ENCODE results near the gene HLCS. TPM values are rescaled to one million over a fixed set of nuclear protein-coding genes. Genes with fewer than 3 reads are reported as not detected.

HLCS gene
- total RNA-seq, 1 experiment from 2014 or later = 12.7 TPM

DNA sequence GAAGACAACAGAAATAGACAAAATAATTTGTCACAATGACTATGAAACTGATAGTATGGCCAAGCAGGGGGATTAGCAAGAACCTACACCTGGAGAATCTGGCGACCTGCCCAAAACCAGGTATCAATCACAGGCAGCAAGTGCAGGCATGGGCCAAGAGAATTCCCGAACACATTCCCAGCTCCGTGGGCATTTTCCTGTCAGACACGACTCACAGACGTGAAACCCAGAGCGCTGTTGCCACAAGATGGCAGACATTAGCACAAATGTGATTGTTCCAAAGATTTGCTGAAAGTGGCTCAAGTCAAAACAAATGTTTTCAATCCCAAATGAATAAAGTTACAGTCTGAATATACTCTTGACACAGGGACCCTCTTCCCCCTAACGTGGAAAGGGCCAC, 36.8 kb downstream of the HLCS start:
- H3K36me3 Mint-ChIP-seq (ENCODE audit: insufficient read depth in 1 of 3, low read depth in 3 of 3) = peaks cover 0 to 4% (median 4%) of the 10 kb centered on the region in 3 experiments; a peak in 4 of 7 replicates
- Histone ChIP-seq H2AFZ (ENCODE audit: low read length) (no peak overlapping the region), H3K9me3 (ENCODE audit: control insufficient read depth, low read depth, low read length) (no peaks in the 10 kb centered on the region), H2BK15ac (ENCODE audit: low read depth, low read length) (no peak overlapping the region), H4K20me1 (ENCODE audit: control insufficient read depth, insufficient read depth, insufficient read length) (no peaks in the 10 kb centered on the region), H3K9ac (ENCODE audit: extremely low read depth, insufficient read length, low read length) (no peak overlapping the region), H2BK5ac (ENCODE audit: insufficient read length, low read length) (no peak overlapping the region), H3K56ac (ENCODE audit: insufficient read length, low read depth, low read length) (no peak overlapping the region), H4K91ac (ENCODE audit: insufficient read length, low read depth, low read length) (no peak overlapping the region), H2AK5ac (ENCODE audit: insufficient read length, low read length) (no peak overlapping the region), H3K14ac (ENCODE audit: insufficient read depth, low read length) (no peak overlapping the region), H3K18ac (ENCODE audit: insufficient read length, low read depth, low read length) (no peak overlapping the region), H3K27me3 (ENCODE audit: insufficient read depth, low read length) (no peaks in the 10 kb centered on the region), H3K79me2 (ENCODE audit: insufficient read depth, low read length) (no peaks in the 10 kb centered on the region), H3K23me2 (ENCODE audit: insufficient read length, low read depth, low read length, poor library complexity, severe bottlenecking) (no peaks in the 10 kb centered on the region), H3K4me2 (ENCODE audit: insufficient read depth, insufficient read length, low read length) (no peak overlapping the region), H3K23ac (ENCODE audit: insufficient read length, low read depth, low read length) (no peak overlapping the region), H3K4ac (ENCODE audit: low read depth, low read length) (no peak overlapping the region), H3K79me1 (ENCODE audit: insufficient read depth, low read depth, low read length, poor library complexity, severe bottlenecking) (no peaks in the 10 kb centered on the region), H2BK120ac (ENCODE audit: low read depth, low read length, poor library complexity, severe bottlenecking) (no peak overlapping the region), H3K27ac (ENCODE audit: insufficient read length, low read depth, low read length) (no peak overlapping the region), H3T11ph (ENCODE audit: low read length) (no peak overlapping the region), H4K8ac (replicated peaks; ENCODE audit: insufficient read length, low read depth, low read length) (no peak overlapping the region), H3K4me1 (ENCODE audit: insufficient read depth, low read length) (no peaks in the 10 kb centered on the region), H4K5ac (ENCODE audit: insufficient read length, low read depth, low read length) (no peak overlapping the region), H2BK20ac (ENCODE audit: low read depth, low read length, poor library complexity, severe bottlenecking) (no peak overlapping the region), H2BK12ac (ENCODE audit: insufficient read length, low read depth, low read length) (no peak overlapping the region)
- peaks cover 0 to 4% of the 10 kb centered on the region in 2 experiments; a peak in 1 of 4 replicates for H3K4me1 Mint-ChIP-seq
- H3K27ac Mint-ChIP-seq = peak overlapping the region in 1 of 3 experiments; percentile 83; a peak in 1 of 7 replicates
- TF ChIP-seq, protein P1, sequence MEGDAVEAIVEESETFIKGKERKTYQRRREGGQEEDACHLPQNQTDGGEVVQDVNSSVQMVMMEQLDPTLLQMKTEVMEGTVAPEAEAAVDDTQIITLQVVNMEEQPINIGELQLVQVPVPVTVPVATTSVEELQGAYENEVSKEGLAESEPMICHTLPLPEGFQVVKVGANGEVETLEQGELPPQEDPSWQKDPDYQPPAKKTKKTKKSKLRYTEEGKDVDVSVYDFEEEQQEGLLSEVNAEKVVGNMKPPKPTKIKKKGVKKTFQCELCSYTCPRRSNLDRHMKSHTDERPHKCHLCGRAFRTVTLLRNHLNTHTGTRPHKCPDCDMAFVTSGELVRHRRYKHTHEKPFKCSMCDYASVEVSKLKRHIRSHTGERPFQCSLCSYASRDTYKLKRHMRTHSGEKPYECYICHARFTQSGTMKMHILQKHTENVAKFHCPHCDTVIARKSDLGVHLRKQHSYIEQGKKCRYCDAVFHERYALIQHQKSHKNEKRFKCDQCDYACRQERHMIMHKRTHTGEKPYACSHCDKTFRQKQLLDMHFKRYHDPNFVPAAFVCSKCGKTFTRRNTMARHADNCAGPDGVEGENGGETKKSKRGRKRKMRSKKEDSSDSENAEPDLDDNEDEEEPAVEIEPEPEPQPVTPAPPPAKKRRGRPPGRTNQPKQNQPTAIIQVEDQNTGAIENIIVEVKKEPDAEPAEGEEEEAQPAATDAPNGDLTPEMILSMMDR (conservative IDR thresholded peaks at IDR 0.05) = peak; percentile 23; the same call in 1 of the 3 replicates
- no peaks in the 10 kb centered on the region for H3K27me3 Mint-ChIP-seq (ENCODE audit: low read depth)
- no peaks in the 10 kb centered on the region for H3K9me3 Mint-ChIP-seq
- DNase-seq = no peak
- no CpG with 5 or more reads among the region's 7 CpGs for WGBS (ENCODE audit: extremely low coverage, insufficient read length, low lambda C conversion rate)
- no peak overlapping the region for H3K4me3 Mint-ChIP-seq

Measured in H9 (cell line).